HG03196 (cell line): Measurements from ENCODE around the gene EMX1.
A peak's percentile ranks its signal among the peaks of the same experiment; 100 is the strongest.

Experiments used
- ATAC-seq: cut with Tn5 transposase; IDR thresholded peaks from one replicate; pipeline ENCODE4 v1.9.1; 2021; ENCODE audit not compliant: unreplicated experiment

Gene EMX1

DNA sequence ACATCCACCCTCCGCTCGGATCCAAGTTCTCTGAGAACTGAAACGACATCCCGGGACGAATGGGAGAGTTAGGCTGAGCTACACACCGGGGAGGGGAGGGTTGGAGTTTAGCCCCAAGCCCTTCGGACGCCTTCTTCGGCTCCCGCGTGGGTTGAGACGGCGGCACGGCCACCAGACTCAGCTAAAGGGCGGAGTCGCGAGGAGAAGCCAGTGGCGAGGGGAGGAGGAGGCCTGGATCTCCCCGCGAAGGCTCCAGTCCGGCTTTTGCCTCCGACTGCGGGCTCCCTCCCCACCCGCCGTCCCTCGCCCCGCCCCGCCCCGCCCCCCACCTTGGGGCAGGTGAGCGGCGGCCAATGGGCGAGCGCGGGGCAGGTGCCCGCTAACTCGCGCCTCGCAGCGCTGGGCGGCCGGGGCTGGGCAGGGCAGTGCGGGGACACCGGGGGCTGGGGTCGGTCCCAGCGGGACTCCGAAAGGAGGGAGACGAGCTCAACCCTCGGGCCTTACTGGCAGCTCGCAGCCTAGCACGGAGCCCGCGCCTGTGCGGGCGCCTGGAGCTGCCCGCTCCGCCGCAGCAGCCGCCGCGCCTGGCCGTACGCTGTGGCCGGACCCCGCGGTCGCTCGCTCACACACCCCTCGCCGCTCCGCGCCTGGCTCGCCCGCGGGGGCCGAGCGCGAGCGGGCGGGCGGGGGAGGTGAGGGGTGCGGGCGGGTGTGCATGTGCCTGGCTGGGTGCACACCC lies at the start of gene EMX1:
TSS of gene EMX1 (plus strand) at position 382 of the 739 bp plus-strand sequence. CDS start at position 716, 334 bp downstream.
- peak; percentile 41 for ATAC-seq

DNA sequence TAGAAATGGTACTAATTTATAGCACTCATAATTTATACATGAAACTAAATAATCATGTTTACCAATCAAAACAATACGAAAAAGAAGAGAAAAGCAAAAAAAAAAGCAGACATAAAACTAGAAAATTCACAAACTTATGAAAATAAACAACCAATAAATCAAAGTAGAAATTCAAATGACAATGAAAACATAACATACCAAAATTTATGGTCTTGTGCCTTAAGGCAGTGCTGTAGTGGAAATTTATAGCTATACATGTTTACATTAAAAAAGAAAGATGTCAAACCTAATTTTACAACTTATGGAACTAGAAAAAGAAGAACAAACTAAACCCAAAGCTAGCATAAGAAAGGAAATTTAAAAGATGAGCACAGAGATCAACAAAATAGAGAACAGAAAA lies 46.3 kb upstream of the EMX1 start:
- no peak for ATAC-seq

DNA sequence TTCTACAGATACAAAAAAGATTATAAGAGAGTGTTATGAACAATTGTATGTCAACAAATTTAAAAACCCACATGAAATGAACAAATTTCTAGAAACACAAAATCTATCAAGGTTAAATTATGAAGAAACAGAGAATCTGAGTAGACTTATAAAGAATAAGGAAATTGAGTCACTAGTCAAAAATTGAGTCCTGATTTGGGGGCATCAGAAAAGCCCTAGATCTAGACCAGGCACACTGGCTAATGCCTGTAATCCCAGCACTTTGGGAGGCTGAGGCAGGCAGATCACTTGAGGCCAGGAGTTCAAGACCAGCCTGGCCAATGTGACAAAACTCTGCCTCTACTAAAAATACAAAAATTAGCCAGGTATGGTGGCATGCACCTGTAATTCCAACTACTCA lies 45.4 kb upstream of the EMX1 start:
- ATAC-seq: no peak

DNA sequence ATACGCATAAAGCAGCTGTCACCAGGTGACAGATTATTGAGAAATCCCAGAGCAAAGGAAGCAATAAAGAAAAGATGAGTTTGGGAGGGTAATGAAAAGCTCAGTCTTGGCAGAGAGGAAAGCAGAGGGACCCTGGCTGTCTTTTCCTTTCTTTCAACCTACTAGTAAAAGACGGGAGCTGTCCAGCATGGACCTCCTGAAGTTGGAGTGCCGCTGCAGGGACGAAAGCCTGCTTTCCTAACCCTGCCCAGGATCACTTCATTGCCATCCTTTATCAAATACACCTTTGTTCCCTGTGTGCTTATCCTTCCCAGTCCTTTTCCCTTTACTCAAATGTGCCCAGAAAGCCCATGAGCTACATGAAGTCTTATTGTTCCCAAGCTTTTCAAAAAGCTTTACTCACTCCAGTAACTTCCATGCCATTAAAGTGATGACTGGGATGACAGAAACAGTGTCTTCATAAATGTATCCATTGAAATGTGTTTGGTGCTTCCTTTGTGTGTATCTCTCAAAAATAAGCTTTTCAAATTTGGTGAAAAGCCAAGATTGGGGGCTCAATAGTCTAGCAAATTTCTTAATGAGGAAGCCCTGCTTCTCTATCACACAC lies 33.9 kb upstream of the EMX1 start:
- ATAC-seq: no peak

DNA sequence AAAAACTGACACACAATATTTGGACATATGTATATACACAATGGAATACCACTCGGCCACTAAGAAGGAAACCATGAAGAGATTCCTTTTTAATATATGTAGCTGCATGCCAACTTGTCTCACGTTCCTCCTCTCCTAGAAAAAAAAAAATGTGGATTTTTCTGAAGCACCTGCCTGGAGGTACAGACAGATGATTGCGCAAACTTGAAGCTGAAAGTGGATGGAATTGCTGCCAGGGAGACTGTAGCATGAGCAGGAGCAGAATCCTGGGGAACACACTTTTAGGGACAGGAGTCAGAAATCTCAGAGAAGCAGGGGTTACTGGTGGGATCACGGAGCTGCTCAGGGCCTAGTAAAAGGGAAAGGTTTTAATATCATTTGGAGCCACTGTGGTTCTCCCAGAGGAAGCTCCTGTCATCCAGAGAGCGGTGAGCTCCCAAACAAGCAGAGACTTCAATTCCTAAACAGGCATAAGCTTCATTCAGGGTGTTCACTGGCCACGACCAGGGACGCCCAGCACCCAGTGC lies 30.8 kb upstream of the EMX1 start:
- no peak for ATAC-seq

DNA sequence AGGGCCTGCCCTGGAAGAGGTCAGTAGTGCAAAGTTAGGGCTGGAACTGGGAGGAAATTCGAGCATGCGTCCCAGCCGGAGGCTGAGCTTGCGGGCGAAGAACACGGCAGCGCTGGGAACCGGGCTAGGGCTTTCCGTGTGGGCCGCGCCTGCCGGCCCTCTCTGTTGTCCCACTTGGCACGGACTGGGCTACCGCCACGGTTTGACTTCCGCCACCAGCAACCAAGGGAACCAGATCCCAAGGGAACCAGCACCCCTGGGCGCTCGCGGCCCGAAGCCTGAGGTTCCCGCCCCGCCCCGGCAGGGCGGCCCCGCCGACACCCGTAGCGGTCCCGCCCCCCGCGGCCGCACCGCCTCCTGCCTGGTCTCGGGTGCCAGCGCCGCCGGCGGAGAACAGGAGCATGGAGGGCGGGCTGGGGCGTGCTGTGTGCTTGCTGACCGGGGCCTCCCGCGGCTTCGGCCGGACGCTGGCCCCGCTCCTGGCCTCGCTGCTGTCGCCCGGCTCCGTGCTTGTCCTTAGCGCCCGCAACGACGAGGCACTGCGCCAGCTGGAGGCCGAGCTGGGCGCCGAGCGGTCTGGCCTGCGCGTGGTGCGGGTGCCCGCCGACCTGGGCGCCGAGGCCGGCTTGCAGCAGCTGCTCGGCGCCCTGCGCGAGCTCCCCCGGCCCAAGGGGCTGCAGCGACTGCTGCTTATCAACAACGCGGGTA lies 30.1 kb upstream of the EMX1 start, which contains the start of gene SPR:
TSS of gene SPR (plus strand) at position 377 of the 708 bp plus-strand sequence. CDS start at position 402, 25 bp downstream.
- ATAC-seq: peak; percentile 87

DNA sequence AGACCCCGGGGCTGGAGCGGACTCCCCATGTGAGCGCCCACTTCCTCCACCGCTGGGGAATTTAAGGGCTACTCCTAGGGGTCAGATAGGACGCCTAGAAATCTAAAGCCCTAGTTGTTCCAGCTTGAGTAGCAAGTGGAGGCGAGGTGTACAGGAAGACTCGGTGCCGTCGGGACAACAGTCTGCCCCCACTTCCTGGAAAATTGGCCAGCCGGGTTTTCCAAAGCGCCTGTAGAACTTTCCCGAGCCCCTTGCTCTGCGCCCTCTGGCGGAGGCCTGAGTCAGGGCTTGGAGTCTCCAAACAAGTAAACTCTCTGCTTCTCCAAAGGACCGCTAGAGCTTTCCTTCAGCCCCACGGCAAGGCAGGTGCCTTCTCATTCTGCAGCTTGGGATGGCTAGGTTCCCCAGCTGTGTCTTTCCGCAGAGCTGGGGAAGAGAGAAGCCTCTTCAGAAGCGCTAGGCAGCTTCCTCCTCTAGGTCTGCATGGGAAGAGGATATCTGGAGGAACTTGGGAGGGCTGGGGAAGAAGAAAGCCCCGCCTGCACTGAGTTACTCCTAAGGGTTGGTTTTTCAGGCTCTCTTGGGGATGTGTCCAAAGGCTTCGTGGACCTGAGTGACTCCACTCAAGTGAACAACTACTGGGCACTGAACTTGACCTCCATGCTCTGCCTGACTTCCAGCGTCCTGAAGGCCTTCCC lies 29.4 kb upstream of the EMX1 start:
- ATAC-seq: peak; percentile 29

DNA sequence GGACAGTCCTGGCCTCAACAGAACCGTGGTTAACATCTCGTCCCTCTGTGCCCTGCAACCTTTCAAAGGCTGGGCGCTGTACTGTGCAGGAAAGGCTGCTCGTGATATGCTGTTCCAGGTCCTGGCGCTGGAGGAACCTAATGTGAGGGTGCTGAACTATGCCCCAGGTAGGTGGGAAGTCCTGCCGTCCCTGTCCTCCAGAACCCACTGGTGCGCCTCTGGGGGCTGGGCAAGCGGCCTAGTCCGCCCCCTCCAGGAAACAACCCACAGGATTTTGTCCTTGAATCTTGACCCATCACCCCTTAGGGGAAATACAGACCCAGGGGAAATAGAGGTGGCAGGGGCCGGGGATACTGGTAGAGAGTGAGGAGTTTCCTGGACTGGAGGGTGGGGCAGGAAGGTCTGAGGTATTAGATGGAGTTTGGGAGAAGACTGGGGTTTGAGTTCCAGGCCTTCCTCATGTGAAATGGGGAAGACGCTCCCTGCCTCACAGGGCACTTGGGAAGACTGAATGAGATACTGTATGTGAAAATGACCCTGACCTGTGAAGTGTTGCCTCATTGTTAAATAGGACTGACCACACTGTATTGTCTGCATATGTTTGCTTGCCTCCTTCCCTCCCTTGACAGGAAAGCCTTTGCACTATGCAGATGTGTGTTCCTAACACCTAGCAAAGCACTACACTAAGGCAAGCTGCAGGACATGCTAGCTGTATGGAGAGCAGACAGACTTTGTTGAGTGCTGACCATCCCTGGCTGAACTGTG lies 28.7 kb upstream of the EMX1 start:
- no peak for ATAC-seq

DNA sequence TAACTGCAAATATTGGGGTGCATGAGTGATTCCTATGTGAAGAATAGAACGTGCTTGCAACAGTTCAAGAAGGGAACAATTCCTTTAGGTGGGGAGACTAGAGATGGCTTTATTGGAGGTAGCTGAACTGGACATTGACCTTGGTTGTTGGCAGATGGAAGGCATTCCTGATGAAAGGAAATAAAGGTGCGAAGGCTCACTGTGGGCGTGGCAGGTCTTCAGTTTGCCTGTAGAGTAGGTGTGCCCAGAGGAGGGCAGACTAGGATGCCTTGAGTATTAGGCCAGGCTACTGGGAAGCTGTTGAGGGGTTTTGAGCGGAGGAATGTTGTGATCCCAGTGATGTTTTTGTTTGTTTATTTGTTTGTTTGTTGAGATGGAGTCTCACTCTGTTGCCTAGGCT lies 27.3 kb upstream of the EMX1 start:
- no peak for ATAC-seq

DNA sequence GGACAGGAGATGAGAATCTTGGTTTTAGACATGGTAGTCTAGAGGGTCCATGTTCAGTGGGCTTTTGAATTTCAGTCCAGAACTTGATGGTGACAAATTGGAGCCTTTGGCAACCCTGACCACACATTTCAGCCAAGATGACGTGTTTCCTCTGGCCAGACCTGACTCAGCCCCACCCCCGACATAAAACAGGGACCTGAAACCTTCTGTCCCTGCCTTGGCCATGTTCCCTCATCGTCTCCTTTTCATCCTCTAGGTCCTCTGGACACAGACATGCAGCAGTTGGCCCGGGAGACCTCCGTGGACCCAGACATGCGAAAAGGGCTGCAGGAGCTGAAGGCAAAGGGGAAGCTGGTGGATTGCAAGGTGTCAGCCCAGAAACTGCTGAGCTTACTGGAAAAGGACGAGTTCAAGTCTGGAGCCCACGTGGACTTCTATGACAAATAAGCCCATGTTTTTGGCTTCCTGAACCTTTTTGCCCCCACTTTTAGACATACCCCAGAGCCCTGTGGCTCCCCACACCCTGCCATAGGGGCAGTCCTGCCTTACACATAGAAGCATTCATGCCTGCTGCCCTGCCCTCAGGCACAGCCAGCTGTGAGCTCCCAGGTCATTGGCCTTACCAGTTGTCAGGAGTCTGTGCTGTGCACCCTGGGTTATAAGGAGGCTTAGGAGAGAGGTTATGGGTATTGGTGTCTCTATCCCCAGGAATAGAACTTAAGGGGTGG lies 26.1 kb upstream of the EMX1 start:
- ATAC-seq: no peak

DNA sequence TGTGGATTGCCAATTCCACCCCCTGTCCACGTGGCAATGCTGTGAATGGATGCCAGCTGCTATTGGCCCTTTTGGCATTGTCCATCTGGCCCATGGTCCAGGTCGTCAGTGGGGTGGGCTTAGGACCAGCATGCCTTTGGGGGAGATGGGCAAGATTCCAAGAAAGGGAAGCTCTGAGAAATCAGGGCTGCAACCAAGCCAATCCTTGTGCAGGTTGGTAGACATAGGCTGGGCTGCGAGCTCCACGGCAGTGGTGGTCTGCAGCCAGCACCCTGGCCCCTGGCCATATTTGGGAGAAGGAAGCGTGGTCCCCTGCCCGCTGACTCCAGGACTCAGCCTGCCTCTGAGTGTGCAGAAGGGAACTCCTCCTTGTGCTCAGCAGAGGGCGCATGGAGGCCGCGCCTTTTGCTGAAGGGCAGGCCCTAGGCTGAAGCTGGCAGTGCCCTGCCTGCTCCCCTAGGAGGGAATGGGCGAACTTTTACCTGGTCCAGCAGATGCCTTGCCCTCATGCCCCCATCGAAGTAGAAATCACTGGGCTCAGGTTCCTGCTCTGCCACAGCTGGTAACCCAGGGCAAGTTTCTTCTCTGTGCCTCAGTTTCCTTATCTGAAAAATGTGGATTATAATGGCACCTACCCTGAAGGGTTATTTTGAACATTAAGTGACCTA lies 24.7 kb upstream of the EMX1 start:
- peak; percentile 64 for ATAC-seq

DNA sequence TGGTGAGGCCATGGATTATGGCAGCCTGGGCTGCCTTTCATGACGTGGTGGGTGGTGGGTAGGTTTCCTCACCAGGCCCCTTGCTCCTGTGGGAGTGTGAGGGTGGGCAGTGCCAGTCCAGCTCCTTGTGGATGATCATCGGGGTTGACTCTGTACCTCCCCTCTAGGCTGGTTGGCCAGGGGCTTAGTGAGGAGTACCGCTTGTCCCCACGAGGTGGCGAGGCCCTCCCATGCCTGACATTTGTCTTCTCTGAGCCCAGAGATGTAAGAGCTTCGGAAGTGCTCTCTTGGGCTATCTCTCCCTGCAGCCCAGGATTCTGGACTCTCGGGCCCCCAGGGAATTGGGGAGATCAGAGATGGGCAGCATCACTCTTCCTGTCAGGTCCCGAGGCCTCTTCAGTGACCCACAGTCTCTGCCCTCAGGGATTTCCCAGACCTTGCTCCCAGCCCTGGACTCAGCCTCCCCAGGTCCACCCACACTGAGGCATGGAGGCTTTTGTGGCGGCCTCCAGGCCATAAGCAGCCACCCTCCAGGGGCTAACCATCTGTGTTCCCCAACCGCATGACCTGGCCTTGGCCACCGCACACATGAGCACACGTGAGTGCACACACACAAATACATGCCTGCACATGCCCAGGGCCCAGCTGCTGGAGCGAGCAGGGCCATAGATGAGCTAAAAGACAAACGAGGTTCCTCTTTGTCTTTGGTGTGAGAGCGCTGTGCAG lies 23.6 kb upstream of the EMX1 start:
- peak; percentile 53 for ATAC-seq

DNA sequence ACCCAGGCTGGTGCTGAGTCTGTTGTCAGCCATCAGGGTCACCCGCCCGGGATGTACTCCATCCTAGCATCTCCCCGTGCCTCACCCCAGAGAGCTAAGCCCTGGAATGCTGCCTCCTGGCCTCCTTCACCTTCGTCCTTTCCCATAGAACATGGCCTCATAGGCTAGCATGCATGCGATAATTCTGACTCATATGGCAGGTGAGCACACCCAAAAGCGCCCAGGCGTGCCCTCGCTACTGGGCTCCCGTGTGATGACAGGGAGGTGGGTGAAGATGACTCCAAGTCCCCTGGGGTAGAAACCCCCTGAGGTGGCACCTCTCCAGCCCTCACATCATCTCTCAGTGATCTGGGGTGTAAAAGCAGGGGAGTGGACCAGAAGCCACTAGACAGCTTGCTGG lies 22.8 kb upstream of the EMX1 start:
- ATAC-seq: no peak

DNA sequence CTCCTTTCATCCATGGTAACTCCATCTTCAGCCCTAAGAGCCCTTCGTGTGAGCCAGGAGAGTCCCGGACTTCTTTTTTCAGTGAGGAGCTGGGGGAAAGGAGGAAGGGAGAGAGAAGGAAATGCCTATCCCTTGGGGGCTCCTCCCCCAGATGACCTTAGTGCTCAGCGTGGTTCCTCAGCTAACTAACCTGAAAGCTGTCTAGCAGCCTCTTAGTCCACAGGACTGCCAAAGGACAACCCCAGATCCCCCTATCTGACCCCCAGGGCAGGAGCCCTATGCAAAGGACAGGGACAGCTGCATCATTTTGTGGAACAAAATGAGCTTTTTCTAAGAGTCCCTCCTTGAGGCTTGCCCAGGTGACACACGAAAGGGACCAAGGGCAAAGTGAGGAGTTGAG lies 22.2 kb upstream of the EMX1 start:
- ATAC-seq: no peak

DNA sequence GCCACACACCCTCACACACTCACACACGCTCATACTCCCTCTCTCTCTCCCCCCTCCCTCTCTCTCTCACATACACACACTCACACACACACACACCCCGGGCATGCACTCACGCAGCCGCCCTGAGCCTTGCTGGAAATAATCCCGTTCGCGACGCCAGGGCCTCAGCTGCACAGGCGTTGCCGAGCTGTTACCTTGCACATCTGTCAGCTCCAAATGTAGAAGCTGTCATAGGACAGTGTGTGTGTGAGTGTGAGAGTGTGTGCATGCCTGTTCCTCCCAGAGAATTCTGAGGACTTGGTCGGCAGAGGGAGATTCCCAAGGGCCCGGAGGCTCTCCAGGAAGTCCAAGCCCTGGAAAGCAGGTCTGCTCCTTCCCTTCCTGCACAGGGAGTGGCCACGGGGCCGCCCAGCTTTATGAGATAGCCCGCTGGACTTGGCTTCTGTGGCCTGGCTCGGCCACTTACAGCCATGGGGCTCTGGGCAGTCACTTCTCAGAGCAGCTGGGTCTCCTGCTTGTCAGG lies 21.5 kb upstream of the EMX1 start:
- no peak for ATAC-seq

DNA sequence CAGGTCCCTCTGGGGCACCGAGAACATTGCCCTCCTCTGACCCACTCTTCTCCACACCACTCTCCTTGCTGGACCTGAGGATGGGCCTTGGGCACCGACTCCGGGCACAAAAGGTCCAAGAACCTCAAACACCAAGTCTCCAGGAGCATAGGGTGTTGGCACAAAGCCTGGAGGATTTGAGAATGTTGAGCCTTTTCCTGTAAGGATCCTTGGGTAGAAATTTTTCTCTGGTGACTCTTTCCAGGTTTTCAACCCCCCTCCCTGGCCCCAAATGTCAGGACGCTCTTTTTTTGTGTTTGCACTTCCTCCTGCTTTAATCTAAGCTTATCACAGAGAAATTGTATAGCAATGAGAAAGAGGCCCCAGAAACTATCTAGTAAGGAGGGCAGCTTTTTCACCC lies 20.9 kb upstream of the EMX1 start:
- ATAC-seq: no peak

DNA sequence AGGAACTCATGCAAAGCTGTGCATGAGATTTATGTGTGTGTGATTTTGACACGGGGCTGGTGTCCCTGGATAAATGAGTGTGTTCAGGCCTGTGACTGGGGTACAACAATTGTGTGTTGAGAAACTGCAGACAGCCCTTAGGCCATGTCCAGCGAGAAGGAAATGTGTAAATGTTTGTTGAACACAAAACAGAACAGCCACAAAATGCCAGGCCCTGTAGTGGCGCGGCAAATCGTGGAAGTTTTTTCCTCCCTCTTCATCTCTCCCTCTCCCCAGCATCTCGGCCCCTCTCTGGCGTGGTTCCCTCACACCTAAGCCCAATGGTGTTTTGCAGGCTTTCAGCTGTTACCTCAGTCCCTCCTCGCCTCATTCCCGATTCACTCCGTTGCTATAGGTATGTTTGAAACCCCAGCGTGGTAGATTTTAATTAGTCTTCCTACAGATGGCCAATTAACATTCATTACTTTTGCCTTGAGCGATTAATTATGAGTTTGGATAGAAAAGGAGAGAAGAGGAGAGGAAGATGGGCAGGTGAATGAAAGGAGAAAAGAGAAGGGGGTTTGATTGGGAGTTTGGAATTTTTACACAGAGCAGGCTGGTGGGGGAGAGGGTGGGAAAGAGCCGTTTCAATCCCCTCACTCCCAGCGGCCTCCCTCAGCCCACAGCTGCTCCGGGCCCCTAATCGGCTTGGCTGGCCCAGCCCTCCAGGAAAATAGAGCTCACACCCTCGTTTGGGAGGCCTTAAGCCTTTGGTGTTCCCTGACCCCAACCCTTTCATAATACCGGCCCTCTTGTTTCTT lies 19.3 kb upstream of the EMX1 start:
- ATAC-seq: no peak

DNA sequence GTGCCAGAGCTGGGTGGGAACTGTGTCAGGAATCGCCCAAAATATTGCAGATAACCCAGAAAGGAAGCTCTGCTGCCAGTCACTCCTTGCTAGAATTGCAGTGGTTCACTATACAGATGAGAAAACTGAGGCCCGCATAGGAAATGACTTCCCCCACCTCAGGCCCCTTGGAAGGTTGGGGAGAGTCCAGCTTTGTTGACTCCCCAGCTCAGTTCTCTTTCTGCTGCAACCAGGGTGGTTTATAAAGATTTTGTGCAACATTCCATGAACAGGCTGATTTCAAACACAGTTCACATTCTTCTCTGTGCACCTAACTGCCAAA lies 18.8 kb upstream of the EMX1 start:
- ATAC-seq: no peak
